Measurements from ENCODE around the gene APOBEC4.

The APOBEC4 gene

DNA sequence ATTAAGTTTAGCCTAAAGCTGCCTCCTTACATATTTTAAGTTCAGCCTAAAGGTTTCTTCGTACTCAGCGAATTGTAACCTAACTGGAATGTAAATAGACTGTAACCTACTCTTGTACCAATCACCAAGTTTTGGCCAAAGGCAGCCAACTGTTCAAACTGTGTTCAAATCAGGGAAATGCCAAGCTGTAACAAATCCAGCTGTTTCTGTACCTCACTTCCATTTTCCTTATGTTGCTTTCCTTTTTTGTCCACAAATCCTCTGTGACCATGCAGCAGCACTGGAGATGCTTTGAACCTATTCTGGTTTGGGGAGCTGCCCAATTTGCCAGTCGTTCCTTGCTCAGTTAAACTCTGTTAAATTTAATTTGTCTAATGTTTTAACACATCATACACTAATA, 3.2 kb upstream of the APOBEC4 start:
- TF ChIP-seq SIN3A (IDR thresholded peaks at IDR 0.05; ENCODE audit: borderline replicate concordance, insufficient read depth, low read length): no peak
- no peak for TF ChIP-seq TAF1 (IDR thresholded peaks at IDR 0.05; ENCODE audit: borderline replicate concordance, insufficient read depth, low read length)
- no peak for TF ChIP-seq POLR2AphosphoS5 (IDR thresholded peaks at IDR 0.05; ENCODE audit: low read depth, low read length)
- no peak for TF ChIP-seq FOXP2 (optimal IDR thresholded peaks at IDR 0.05; ENCODE audit: borderline replicate concordance, extremely low read depth, extremely low read length, insufficient read depth)

DNA sequence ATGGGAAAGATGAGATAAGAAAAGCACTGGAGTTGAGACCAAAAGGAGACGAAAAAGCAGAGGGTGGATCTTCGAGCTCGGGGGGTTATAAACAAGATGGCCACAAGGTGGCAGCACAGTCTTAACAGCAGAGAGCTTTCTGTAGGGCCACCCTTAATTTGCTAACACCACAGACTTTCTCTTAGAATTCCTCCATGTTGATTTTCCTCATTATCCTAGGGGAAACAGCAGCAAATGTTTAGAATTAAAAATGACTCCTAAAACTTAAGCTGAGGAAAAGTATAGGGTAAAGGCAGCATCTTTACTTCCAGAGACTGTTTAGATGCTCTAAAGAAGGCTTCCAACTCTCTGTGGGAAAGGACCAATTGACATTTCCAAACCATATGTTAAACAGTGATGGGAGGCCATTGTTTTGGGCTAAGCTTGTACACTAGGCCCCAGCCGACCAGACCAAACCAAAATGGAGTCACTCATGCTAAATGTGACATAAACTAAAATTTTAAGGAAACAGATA, 2.5 kb upstream of the APOBEC4 start:
- TF ChIP-seq TAF1 (IDR thresholded peaks at IDR 0.05; ENCODE audit: borderline replicate concordance, insufficient read depth, low read length): no peak
- no peak for TF ChIP-seq POLR2AphosphoS5 (IDR thresholded peaks at IDR 0.05; ENCODE audit: low read depth, low read length)

DNA sequence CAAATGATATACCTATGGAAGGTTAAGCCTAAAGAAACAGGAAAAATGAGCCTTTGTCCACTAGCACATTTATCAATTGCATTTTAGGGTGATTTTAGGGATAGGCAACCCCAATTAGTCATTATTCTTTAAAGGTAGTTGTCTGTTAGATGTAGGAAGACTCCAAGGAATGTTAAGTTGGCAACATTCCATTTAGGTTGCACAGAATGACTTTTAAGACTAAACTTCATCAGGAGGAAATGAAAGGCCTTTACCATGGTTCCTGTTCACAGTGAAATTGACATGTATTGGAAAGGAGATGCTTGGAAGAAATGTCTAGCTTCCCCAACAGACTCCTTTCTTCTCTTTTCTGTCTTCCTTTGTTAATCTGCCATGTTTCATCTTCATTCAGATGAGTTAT, 1.6 kb upstream of the APOBEC4 start:
- TF ChIP-seq TAF1 (IDR thresholded peaks at IDR 0.05; ENCODE audit: borderline replicate concordance, insufficient read depth, low read length) (no peak), FOXP2 (optimal IDR thresholded peaks at IDR 0.05; ENCODE audit: borderline replicate concordance, extremely low read depth, extremely low read length, insufficient read depth) (no peak), SIN3A (IDR thresholded peaks at IDR 0.05; ENCODE audit: borderline replicate concordance, insufficient read depth, low read length) (no peak), POLR2AphosphoS5 (IDR thresholded peaks at IDR 0.05; ENCODE audit: low read depth, low read length) (no peak)
- TF ChIP-seq, protein P1, sequence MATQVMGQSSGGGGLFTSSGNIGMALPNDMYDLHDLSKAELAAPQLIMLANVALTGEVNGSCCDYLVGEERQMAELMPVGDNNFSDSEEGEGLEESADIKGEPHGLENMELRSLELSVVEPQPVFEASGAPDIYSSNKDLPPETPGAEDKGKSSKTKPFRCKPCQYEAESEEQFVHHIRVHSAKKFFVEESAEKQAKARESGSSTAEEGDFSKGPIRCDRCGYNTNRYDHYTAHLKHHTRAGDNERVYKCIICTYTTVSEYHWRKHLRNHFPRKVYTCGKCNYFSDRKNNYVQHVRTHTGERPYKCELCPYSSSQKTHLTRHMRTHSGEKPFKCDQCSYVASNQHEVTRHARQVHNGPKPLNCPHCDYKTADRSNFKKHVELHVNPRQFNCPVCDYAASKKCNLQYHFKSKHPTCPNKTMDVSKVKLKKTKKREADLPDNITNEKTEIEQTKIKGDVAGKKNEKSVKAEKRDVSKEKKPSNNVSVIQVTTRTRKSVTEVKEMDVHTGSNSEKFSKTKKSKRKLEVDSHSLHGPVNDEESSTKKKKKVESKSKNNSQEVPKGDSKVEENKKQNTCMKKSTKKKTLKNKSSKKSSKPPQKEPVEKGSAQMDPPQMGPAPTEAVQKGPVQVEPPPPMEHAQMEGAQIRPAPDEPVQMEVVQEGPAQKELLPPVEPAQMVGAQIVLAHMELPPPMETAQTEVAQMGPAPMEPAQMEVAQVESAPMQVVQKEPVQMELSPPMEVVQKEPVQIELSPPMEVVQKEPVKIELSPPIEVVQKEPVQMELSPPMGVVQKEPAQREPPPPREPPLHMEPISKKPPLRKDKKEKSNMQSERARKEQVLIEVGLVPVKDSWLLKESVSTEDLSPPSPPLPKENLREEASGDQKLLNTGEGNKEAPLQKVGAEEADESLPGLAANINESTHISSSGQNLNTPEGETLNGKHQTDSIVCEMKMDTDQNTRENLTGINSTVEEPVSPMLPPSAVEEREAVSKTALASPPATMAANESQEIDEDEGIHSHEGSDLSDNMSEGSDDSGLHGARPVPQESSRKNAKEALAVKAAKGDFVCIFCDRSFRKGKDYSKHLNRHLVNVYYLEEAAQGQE (IDR thresholded peaks at IDR 0.05; ENCODE audit: insufficient read depth in 1 of 2, low read depth in 2 of 2, low read length in 2 of 2): no peak

DNA sequence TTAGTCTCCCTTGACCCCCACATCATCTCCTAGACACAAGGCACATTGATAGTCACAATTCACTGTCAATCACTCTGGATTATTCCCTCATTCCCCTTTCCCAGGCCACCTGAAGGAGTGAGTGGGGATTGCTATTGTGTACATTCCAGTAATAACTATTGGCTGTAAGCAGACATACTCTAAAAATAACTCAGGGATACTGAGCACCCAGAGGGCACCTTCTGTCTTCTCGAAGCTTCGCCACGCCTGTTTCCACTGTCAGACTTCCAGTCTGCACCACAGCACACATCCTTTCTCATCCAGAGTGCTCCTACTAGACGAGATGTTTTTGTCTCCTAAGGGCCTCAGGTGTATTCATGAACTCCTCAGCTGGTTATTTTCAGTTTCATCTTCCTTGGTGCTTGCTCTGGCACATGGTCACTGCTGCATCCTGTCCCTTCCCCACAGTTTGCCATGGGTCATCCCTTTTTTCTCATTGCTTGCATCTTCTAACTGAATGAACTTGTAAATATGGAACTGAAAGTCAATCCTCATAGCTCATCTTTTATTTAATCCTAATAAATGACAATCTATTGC, 848 bp upstream of the APOBEC4 start:
- TF ChIP-seq, protein P1 (IDR thresholded peaks at IDR 0.05; ENCODE audit: insufficient read depth in 1 of 2, low read depth in 2 of 2, low read length in 2 of 2): no peak
- no peak for TF ChIP-seq POLR2AphosphoS5 (IDR thresholded peaks at IDR 0.05; ENCODE audit: low read depth, low read length)
- no peak for TF ChIP-seq TAF1 (IDR thresholded peaks at IDR 0.05; ENCODE audit: borderline replicate concordance, insufficient read depth, low read length)
- no peak for TF ChIP-seq SIN3A (IDR thresholded peaks at IDR 0.05; ENCODE audit: borderline replicate concordance, insufficient read depth, low read length)
- no peak for TF ChIP-seq FOXP2 (optimal IDR thresholded peaks at IDR 0.05; ENCODE audit: borderline replicate concordance, extremely low read depth, extremely low read length, insufficient read depth)

DNA sequence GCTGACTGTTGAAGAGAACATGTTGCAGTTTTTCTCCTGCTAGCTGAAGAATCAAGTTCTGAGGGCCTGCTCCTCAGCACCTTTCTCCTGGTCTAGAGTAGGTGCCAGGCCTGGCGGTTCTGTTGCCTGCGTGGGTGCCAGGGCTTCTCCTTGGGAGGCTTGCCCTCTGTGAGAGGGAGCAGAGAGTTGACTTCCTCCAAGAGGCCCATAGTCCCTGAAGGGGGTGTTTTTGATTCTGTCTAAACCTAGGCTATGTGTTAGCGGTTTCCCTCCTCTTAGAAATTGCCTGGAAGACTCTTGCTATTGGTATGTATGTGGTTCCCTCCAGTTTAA, 312 bp upstream of the APOBEC4 start:
- TF ChIP-seq, protein P1 (IDR thresholded peaks at IDR 0.05; ENCODE audit: insufficient read depth in 1 of 2, low read depth in 2 of 2, low read length in 2 of 2): no peak

DNA sequence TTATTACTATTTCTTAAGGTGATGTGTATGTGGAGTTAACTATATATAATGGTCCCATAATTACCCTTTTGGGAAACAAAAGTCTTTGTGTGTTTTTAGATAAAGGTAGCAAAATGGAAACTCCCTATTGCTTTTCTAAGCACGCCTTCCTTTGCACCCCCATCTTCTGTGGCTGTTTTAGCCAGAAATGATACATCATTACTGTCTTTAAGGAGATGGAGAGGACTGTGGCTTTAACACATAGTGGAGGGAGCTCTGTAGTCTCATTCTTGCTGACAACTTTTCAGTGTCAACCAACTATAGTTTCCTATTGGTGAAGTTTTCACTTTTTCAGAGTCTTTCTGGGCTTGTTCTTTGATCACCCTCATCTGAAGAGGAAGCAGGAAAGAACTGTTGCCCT, 1.0 kb downstream of the APOBEC4 start:
- no peak for TF ChIP-seq POLR2AphosphoS5 (IDR thresholded peaks at IDR 0.05; ENCODE audit: low read depth, low read length)
- no peak for TF ChIP-seq FOXP2 (optimal IDR thresholded peaks at IDR 0.05; ENCODE audit: borderline replicate concordance, extremely low read depth, extremely low read length, insufficient read depth)
- TF ChIP-seq TAF1 (IDR thresholded peaks at IDR 0.05; ENCODE audit: borderline replicate concordance, insufficient read depth, low read length): no peak

DNA sequence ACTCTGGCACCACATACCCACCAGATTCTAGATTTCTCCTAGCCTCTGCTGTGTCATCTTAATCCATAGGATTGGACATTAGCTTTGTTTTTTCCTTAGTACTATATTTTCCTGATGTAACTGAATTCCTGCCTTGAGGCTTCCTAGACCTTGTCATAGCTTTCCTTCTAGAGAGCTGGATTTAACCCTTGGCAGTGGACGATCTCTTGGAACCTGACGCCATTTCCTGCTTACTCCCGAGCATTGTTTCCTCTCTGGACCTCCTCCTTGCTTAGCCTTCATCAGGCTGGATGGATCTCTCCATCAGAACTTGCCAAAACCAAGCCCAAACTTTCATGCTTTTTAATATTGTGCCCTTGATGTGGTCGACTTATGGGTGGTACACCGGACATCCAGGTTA, 1.5 kb downstream of the APOBEC4 start:
- TF ChIP-seq POLR2AphosphoS5 (IDR thresholded peaks at IDR 0.05; ENCODE audit: low read depth, low read length): no peak
- TF ChIP-seq TAF1 (IDR thresholded peaks at IDR 0.05; ENCODE audit: borderline replicate concordance, insufficient read depth, low read length): no peak
- TF ChIP-seq SIN3A (IDR thresholded peaks at IDR 0.05; ENCODE audit: borderline replicate concordance, insufficient read depth, low read length): no peak
- TF ChIP-seq, protein P1 (IDR thresholded peaks at IDR 0.05; ENCODE audit: insufficient read depth in 1 of 2, low read depth in 2 of 2, low read length in 2 of 2): no peak
- peak; percentile 11 for TF ChIP-seq FOXP2 (optimal IDR thresholded peaks at IDR 0.05; ENCODE audit: borderline replicate concordance, extremely low read depth, extremely low read length, insufficient read depth)

Data from PFSK-1 (cell line).